Measurements from ENCODE around the gene MSRB2.

DNA sequence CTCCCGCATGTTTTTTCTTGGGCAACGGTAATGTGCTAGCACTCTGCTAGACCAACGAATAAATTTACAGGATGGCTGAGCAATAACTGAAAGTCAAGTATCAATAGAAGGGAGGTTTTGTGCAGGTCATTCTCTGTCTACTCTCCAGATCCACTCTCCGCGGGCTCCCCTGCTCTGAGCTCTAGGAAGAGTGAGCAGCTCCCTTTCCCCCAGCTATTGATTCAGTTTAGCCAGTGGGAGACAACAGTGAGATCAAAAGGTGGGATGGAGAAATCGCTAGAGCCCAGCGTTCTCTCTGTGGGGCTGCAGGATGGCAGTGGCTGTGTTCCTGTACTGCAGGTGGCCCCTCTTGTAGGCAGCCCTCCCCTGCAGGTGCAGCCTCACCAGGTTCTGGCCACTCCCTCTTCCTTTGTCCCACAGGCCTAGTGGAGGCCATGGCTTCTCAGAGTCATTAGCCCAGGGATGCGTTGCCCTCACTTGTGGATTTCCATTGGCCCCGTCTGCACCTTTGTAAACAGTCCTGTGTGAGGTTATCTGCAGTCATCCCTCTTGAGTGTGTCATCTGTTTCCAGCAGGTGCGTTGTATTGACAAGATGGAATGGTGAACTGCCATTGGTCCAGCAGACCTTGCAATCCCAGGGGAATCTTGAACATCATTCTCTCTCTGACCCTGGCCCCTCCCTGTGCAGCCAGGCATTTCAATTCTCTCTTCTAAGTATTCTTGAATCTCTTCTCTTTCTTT is 11.1 kb downstream of the MSRB2 start:
- TF ChIP-seq CTCF (IDR thresholded peaks at IDR 0.05; ENCODE audit: borderline replicate concordance, extremely low read depth, low read length, poor library complexity, severe bottlenecking) (no peak), EZH2 (IDR thresholded peaks at IDR 0.05; ENCODE audit: borderline replicate concordance, low read depth, low read length, severe bottlenecking) (no peak)
